Spinal cord (tissue), 10 donors: ENCODE data around the gene SLC4A1AP. TPM values are rescaled to one million over a fixed set of nuclear protein-coding genes. Genes with fewer than 3 reads are reported as not detected.

ENCODE experiments used
- DNase-seq, 6 donors: peaks; one replicate each; pipeline versions ENCODE4 v3.0.0 to v3.0.0-alpha.2; 2013 to 2015; ENCODE audit warnings: low spot score in 6 of 6, low read depth in 4 of 6
- H3K27ac ChIP-seq: one replicate; pipeline ENCODE4 v1.5.1; 2013; ENCODE audit warnings: low read depth, low read length, control low read depth
- H3K27me3 ChIP-seq: one replicate; pipeline ENCODE4 v1.6.1; 2013; ENCODE audit warnings: low read length; ENCODE audit not compliant: control insufficient read depth, insufficient read depth
- H3K36me3 ChIP-seq: one replicate; pipeline ENCODE4 v1.6.1; 2013; ENCODE audit warnings: low read length; ENCODE audit not compliant: control insufficient read depth, insufficient read depth
- H3K4me1 ChIP-seq: one replicate; pipeline ENCODE4 v1.6.1; 2013; ENCODE audit warnings: low read length; ENCODE audit not compliant: control insufficient read depth, insufficient read depth
- H3K4me3 ChIP-seq: one replicate; pipeline ENCODE4 v1.5.1; 2013; ENCODE audit warnings: low read depth, low read length, control low read depth
- H3K9me3 ChIP-seq: one replicate; pipeline ENCODE4 v1.6.1; 2013; ENCODE audit warnings: low read length; ENCODE audit not compliant: control insufficient read depth, insufficient read depth
- WGBS: methylation state at CpG from one replicate; pipeline ENCODE4 v1.1.5; 2013; ENCODE audit warnings: missing lambda C conversion rate; ENCODE audit not compliant: insufficient coverage; 5-methylcytosine and 5-hydroxymethylcytosine counted together
- polyA plus RNA-seq, 2 donors: library from polyadenylated mRNA; unstranded; fragments of 120-200 nt; gene quantifications; one replicate each; pipeline ENCODE4 v1.2.1, GENCODE V29; 2013; ENCODE audit not compliant: insufficient read length in 2 of 2
- total RNA-seq, 2 donors: library from RNA; depleted of rRNA in 1 of 2; stranded (reverse); fragments of 120-200 nt in 1 of 2; fragments of >200 nt in 1 of 2; gene quantifications; one replicate each; pipeline versions ENCODE4 v1.2.3 to v1.2.4, GENCODE V29; 2013 to 2014
- donor health status: healthy.

Gene SLC4A1AP
- total and polyA plus RNA-seq, 4 donors, result 28.1 to 35.5 (median 33.6) TPM

- 2% methylated on average over 36 of the region's 51 CpGs for WGBS
- no peaks in the 10 kb centered on the region for H3K36me3 ChIP-seq
- H3K9me3 ChIP-seq, result no peaks in the 10 kb centered on the region
- H3K27me3 ChIP-seq, result peaks cover 8% of the 10 kb centered on the region
- peak in 2 of 6 donors; percentile 50 to 62 for DNase-seq
- no peak overlapping the region for H3K27ac ChIP-seq
- H3K4me3 ChIP-seq, result peak overlapping the region; percentile 40
- peaks cover 13% of the 10 kb centered on the region for H3K4me1 ChIP-seq
Measured at GRCh38 chr2:27715318-27716210, 51.9 kb downstream of the SLC4A1AP start.

GRCh38 chr2:27716301-27717069 is 52.8 kb downstream of the SLC4A1AP start:
- Histone ChIP-seq H3K36me3 (no peaks in the 10 kb centered on the region), H3K9me3 (no peaks in the 10 kb centered on the region), H3K27me3 (peaks cover 8% of the 10 kb centered on the region), H3K27ac (no peak overlapping the region), H3K4me3 (no peak overlapping the region), H3K4me1 (peaks cover 13% of the 10 kb centered on the region)
- 43% methylated on average over 21 of the region's 25 CpGs for WGBS
- no peak for DNase-seq

GRCh38 chr2:27717070-27717795 is 53.5 kb downstream of the SLC4A1AP start:
- 52% methylated on average over 5 of the region's 9 CpGs for WGBS
- H3K36me3 ChIP-seq, result no peaks in the 10 kb centered on the region
- H3K4me1 ChIP-seq, result peaks cover 13% of the 10 kb centered on the region
- H3K4me3 ChIP-seq, result no peak overlapping the region
- H3K27ac ChIP-seq, result no peak overlapping the region
- peaks cover 8% of the 10 kb centered on the region for H3K27me3 ChIP-seq
- DNase-seq, result no peak
- no peaks in the 10 kb centered on the region for H3K9me3 ChIP-seq

DNA sequence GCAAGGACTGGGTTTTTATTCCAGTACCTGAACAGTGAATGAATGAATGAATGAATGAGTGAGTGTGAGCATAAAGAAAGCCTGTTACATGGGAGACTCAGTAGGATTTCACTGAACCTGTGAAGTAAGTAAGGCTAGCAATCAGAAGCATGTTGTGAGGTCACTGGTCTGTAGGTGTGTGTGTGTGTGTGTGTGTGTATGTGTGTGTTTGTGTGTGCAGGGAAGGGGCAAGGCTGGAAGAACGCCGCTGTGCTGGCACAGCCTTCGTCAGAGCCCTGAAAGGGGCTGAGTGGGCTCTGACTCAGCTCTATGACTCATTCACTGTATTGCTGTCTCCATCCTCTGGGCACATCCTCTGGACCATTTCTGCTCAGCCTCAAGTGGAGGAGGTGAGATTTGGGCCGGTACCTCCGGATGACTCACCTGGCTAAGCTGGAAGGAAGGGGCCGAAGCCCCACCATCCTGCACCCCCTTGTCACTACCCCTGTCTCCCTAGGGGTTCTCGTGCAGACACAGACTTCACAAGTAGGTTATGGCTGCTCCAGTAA is 56.4 kb downstream of the SLC4A1AP start:
- Histone ChIP-seq H3K4me3 (no peak overlapping the region), H3K27ac (no peak overlapping the region), H3K27me3 (peaks cover 8% of the 10 kb centered on the region), H3K4me1 (peaks cover 18% of the 10 kb centered on the region), H3K9me3 (no peaks in the 10 kb centered on the region), H3K36me3 (no peaks in the 10 kb centered on the region)
- WGBS, result 73% methylated on average over 4 of the region's 7 CpGs
- DNase-seq, result no peak

GRCh38 chr2:27721335-27721734 is 57.6 kb downstream of the SLC4A1AP start:
- WGBS, result 88% methylated on average over 6 of the region's 8 CpGs
- Histone ChIP-seq H3K9me3 (no peaks in the 10 kb centered on the region), H3K4me3 (no peak overlapping the region), H3K4me1 (peaks cover 11% of the 10 kb centered on the region), H3K27ac (no peak overlapping the region), H3K27me3 (peaks cover 5% of the 10 kb centered on the region), H3K36me3 (no peaks in the 10 kb centered on the region)
- no peak for DNase-seq

DNA sequence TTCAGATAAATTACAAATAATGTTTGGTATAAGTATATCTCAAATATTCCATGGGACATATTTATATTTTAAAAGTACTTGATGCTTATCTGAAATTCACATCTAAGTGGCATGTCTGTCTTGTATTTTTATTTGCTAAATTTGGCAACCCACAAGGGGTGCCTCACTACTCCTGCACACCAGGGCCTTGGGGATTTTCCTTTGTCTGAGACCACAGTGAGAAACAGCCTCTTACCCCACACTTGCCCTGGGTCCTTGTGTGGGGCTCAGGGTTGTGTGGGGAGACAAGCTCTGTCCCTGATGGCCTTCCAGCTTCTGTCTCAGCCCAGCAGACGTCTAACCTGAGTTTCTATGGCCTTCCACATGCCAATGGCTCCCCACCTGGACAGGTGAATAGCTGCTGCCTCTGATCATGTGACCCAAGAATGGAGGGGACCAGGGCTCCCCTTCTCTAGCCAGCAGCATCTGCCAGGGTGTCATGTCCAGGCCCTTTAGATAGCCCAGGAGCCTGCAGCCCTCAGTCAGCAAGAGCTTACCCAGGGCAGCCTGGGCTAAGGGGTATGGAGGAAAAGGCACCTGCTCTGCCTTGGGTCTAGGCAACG is 58.3 kb downstream of the SLC4A1AP start:
- WGBS, result 50% methylated on average over 1 of the region's 2 CpGs
- Histone ChIP-seq H3K4me3 (no peak overlapping the region), H3K9me3 (no peaks in the 10 kb centered on the region), H3K27ac (no peak overlapping the region), H3K4me1 (peaks cover 11% of the 10 kb centered on the region), H3K36me3 (no peaks in the 10 kb centered on the region), H3K27me3 (peaks cover 2% of the 10 kb centered on the region)
- no peak for DNase-seq

DNA sequence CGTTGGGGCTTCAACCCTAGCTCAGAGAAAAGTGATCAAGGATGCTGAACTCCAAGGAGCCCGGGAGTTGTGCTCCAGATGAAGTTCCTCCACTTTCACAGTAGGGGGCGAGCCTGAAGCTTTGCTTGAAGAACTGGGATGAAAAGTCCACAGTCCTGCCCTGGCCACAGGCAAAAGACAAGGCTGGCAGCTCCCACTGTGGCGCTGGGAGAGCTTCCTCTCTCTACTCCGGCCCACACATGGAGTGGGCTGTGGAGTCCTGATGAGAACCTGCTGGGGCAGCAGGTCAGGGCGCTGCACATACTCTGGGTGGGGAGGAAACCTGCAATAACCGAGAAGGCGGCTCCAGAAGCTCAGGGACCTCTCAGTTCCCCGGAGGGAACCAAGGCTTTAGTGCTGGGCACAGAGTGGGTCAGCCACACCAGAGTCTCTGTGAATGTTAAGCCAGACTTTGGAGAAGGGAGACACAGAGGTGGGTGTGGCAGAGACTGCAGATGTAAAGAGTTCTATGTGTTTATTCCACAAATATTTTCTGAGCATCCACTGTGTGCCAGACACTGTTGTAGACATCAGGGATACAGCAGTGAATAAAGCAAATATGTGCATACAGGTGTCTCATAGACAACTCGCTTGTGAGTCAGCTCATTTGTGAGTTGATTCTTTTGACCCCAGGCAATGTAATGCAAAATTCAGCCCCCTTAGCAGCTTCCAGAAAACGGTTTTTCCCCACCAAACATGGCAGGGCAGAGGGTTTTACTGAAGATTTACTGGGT is 59.9 kb downstream of the SLC4A1AP start:
- Histone ChIP-seq H3K27me3 (peaks cover 2% of the 10 kb centered on the region), H3K9me3 (no peaks in the 10 kb centered on the region), H3K4me1 (peaks cover 11% of the 10 kb centered on the region), H3K27ac (peak overlapping the region; percentile 52), H3K4me3 (no peak overlapping the region), H3K36me3 (no peaks in the 10 kb centered on the region)
- peak in 2 of 6 donors; percentile 73 to 84 for DNase-seq
- WGBS, result 34% methylated on average over 10 of the region's 11 CpGs

DNA sequence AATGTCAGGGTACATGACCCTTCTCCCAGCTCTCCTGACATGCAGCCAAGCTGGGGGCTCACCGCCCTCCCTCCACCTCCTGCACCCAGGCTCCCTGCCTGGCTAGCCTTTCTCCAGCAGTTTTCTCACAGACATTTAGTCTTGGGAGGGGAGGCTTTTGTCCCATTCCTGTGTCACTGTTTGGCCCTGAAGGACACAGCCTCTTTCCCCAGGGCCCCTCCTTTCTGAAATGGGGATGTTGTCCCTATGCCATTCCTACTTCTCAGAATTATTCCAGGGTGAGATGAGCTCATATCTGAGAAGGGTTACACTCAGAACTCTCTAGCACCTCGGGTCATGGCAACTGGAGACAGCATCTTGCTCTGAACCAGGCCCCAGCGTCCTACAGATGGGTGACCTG is 60.5 kb downstream of the SLC4A1AP start:
- no peak for DNase-seq

More for the DNA sequence above, 60.5 kb downstream of the SLC4A1AP start:
- Histone ChIP-seq H3K9me3 (no peaks in the 10 kb centered on the region), H3K4me3 (no peak overlapping the region), H3K4me1 (peaks cover 11% of the 10 kb centered on the region), H3K27me3 (peaks cover 2% of the 10 kb centered on the region), H3K36me3 (no peaks in the 10 kb centered on the region), H3K27ac (peak overlapping the region; percentile 8)
- WGBS, result no CpG with 5 or more reads among the region's 3 CpGs
